ENCODE measurements around the gene DCTN3. TPM values are rescaled to one million over a fixed set of nuclear protein-coding genes. Genes with fewer than 3 reads are reported as not detected.

The DCTN3 gene
- total and polyA plus RNA-seq, 2 donors (not counting 3 experiments of a cell fraction or from before 2014, with no cell fraction given), result 91.0 to 170 TPM

DNA sequence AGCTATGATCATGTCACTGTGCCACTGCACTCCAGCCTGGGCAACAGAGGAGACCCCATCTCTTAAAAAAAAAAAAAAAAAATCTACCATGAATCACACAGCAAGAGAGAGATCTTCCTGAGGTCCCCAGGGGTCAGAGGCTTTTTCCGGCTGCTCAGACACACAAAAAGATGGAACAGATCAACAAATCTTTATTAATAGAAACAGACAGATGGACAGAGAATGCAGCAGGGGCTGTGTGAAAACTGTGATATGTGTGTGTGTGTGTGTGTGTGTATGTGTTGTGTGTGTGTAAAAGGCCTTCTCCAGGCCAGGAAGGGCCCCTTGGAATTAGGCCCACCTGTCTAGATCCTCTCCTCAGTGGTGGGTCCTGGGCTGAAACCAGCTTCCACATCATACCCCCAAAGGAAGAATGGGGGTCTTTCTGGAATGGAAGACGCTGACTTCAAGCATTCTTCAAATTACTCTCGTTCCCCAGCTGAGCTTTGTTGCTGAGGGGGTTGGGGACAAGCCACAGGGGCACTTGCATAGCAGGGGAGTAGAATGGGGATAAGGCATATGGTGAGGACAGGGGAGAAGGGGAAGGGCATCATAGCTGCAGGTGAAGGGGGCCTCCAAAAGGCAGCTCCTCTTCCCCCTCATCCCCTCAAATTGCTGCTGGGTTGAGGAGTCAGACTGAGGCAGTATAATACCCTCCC, 14.4 kb upstream of the DCTN3 start:
- peaks cover 0 to 2% of the 10 kb centered on the region in 2 experiments for H3K36me3 ChIP-seq (ENCODE audit: control insufficient read depth in 2 of 2, extremely low read depth in 1 of 2, insufficient read depth in 2 of 2, low read length in 2 of 2)
- no peak overlapping the region for H3K4me3 ChIP-seq (replicated peaks in 1 of 3; ENCODE audit: insufficient read depth in 1 of 3, low read depth in 1 of 3, low read length in 3 of 3)
- no peak overlapping the region for H3K4me2 ChIP-seq (ENCODE audit: insufficient read depth, low read length)
- H3K9me1 ChIP-seq (replicated peaks; ENCODE audit: control insufficient read depth, extremely low read depth, insufficient read depth, low read length), result no peaks in the 10 kb centered on the region
- BruUV-seq (replicated peaks), result TSS peak; percentile 62
- no peak overlapping the region for H3K27ac ChIP-seq (ENCODE audit: insufficient read depth, low read depth, low read length)
- no peak overlapping the region for H2AFZ ChIP-seq (ENCODE audit: low read depth, low read length)
- peaks cover 15 to 16% of the 10 kb centered on the region in 2 experiments for H3K27me3 ChIP-seq (ENCODE audit: control insufficient read depth in 2 of 2, insufficient read depth in 2 of 2, low read length in 2 of 2)
- TF ChIP-seq MYC (IDR thresholded peaks at IDR 0.05; ENCODE audit: low read depth, low read length) (no peak), GATA2 (IDR thresholded peaks at IDR 0.05; ENCODE audit: insufficient read depth, insufficient read length, low read depth, low read length) (no peak), EZH2 (IDR thresholded peaks at IDR 0.05; ENCODE audit: borderline replicate concordance, low read depth, low read length, severe bottlenecking) (no peak), POLR2A (IDR thresholded peaks at IDR 0.05; ENCODE audit: low read depth, low read length) (no peak), FOS (IDR thresholded peaks at IDR 0.05; ENCODE audit: borderline replicate concordance, insufficient read depth, low read length) (no peak)
- TF ChIP-seq, protein P1, sequence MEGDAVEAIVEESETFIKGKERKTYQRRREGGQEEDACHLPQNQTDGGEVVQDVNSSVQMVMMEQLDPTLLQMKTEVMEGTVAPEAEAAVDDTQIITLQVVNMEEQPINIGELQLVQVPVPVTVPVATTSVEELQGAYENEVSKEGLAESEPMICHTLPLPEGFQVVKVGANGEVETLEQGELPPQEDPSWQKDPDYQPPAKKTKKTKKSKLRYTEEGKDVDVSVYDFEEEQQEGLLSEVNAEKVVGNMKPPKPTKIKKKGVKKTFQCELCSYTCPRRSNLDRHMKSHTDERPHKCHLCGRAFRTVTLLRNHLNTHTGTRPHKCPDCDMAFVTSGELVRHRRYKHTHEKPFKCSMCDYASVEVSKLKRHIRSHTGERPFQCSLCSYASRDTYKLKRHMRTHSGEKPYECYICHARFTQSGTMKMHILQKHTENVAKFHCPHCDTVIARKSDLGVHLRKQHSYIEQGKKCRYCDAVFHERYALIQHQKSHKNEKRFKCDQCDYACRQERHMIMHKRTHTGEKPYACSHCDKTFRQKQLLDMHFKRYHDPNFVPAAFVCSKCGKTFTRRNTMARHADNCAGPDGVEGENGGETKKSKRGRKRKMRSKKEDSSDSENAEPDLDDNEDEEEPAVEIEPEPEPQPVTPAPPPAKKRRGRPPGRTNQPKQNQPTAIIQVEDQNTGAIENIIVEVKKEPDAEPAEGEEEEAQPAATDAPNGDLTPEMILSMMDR (IDR thresholded peaks at IDR 0.05; ENCODE audit: extremely low read depth in 1 of 2, insufficient read depth in 1 of 2, low read depth in 1 of 2, low read length in 2 of 2), result no peak
- no peaks in the 10 kb centered on the region for H3K9me3 ChIP-seq (replicated peaks; ENCODE audit: control insufficient read depth, insufficient read depth, low read length)
- peaks cover 19% of the 10 kb centered on the region for H3K79me2 ChIP-seq (ENCODE audit: control insufficient read depth, insufficient read depth, low read length)
- intact Hi-C loops (cut with micrococcal nuclease), result loop anchor here (1.0 kb wide), 2 partner anchors 22 to 86 kb away; partner anchors contain the start of gene RPP25L
- H3K9ac ChIP-seq (replicated peaks; ENCODE audit: extremely low read depth, insufficient read depth, low read length), result no peak overlapping the region
- no peak for DNase-seq (ENCODE audit: low read depth, low spot score)
- POLR2A ChIA-PET, result interaction anchor here (0.7 kb wide), 1 partner anchor 23 kb away, joined by 3 read pairs; the partner anchor contains the start of gene RPP25L
- no peak for FAIRE-seq
- dilution Hi-C loops (cut with MboI; ENCODE audit: extremely low pct_ligation_motif_present, low sequenced_read_pairs), result no loop called here
- CTCF ChIA-PET, result interaction anchor here (0.6 to 4.0 kb wide), 19 partner anchors 9 to 254 kb away, joined by 3 to 130 read pairs (median 9); partner anchors contain the start of genes DCTN3, GALT and RPP25L
- H3K4me1 ChIP-seq (ENCODE audit: control insufficient read depth, extremely low read depth, insufficient read depth, low read length), result peaks cover 16% of the 10 kb centered on the region
- H4K20me1 ChIP-seq (replicated peaks; ENCODE audit: control insufficient read depth, extremely low read depth, insufficient read depth, low read length), result no peaks in the 10 kb centered on the region
